H1 (cell line): ENCODE data around the gene GNAT2. TPM values are rescaled to one million over a fixed set of nuclear protein-coding genes. Genes with fewer than 3 reads are reported as not detected.

Experiments used
- CTCF ChIA-PET: fragments of 300-600 bp; sonication (Branson Sonifier 250); formaldehyde crosslinking; loops from one replicate; lab custom pipeline; 2021; ENCODE audit not compliant: partially characterized antibody; lab: Charles Lee
- POLR2A ChIA-PET: fragments of 300-600 bp; sonication (Branson Sonifier 250); formaldehyde crosslinking; loops from one replicate; lab custom pipeline; 2021; ENCODE audit warnings: inconsistent platforms; ENCODE audit not compliant: partially characterized antibody; lab: Charles Lee
- DNase-seq, 2 experiments: peaks; one replicate each; pipeline versions ENCODE4 v3.0.0 to v3.0.0-alpha.2; 2010 to 2022; ENCODE audit warnings: low spot score in 2 of 2, low read depth in 1 of 2, mixed read lengths in 1 of 2
- FAIRE-seq: peaks from 2 replicates; lab custom pipeline; 2011; peaks lifted over from hg19 to GRCh38; lab: Jason Lieb, UNC
- H2AFZ ChIP-seq: 2 replicates; pipeline ENCODE4 v1.8.1; 2012; ENCODE audit warnings: low read length, inconsistent platforms
- H2AK5ac ChIP-seq: 2 replicates; pipeline ENCODE4 v1.6.1; 2013; ENCODE audit warnings: low read depth, low read length
- H2BK120ac ChIP-seq: replicated peaks from 2 replicates; pipeline ENCODE3; 2013; ENCODE audit warnings: low read depth, low read length, inconsistent platforms
- H2BK12ac ChIP-seq: 2 replicates; pipeline ENCODE4 v1.6.1; 2013; ENCODE audit warnings: low read depth, low read length
- H2BK15ac ChIP-seq: 2 replicates; pipeline ENCODE4 v1.6.1; 2013; ENCODE audit warnings: low read length
- H2BK20ac ChIP-seq: 2 replicates; pipeline ENCODE4 v1.6.1; 2013; ENCODE audit warnings: low read length
- H2BK5ac ChIP-seq: 2 replicates; pipeline ENCODE4 v1.6.1; 2013; ENCODE audit warnings: low read depth, low read length
- H3K14ac ChIP-seq: 2 replicates; pipeline ENCODE4 v1.6.1; 2013; ENCODE audit warnings: inconsistent platforms; ENCODE audit not compliant: insufficient read length
- H3K18ac ChIP-seq: 2 replicates; pipeline ENCODE4 v1.6.1; 2013; ENCODE audit warnings: low read length; ENCODE audit errors: extremely low read depth
- H3K23ac ChIP-seq: 2 replicates; pipeline ENCODE4 v1.6.1; 2013; ENCODE audit warnings: inconsistent platforms; ENCODE audit not compliant: insufficient read length
- H3K23me2 ChIP-seq: 2 replicates; pipeline ENCODE4 v1.6.1; 2013; ENCODE audit warnings: low read depth, low read length
- H3K27ac ChIP-seq: 2 replicates; pipeline ENCODE4 v1.6.1; 2011; ENCODE audit warnings: low read depth, low read length, inconsistent platforms
- H3K27me3 ChIP-seq, 4 experiments: replicated peaks in 1 of 4; 1 replicate in 1 of 4; 2 replicates in 3 of 4; pipeline versions ENCODE4 v1.6.1 to v1.8.1; 2011 to 2013; ENCODE audit warnings: low read length in 3 of 4, mild to moderate bottlenecking in 3 of 4, inconsistent platforms in 2 of 4, mixed read lengths in 2 of 4, moderate library complexity in 1 of 4; ENCODE audit not compliant: control insufficient read depth in 3 of 4, insufficient read depth in 3 of 4; ENCODE audit errors: extremely low read depth in 1 of 4
- H3K36me3 ChIP-seq, 4 experiments: 2 replicates each; pipeline versions ENCODE4 v1.6.1 to v1.8.1; 2011 to 2013; ENCODE audit warnings: mild to moderate bottlenecking in 4 of 4, low read length in 3 of 4, moderate library complexity in 2 of 4, control low read depth in 1 of 4, inconsistent platforms in 1 of 4; ENCODE audit not compliant: insufficient read depth in 4 of 4, control insufficient read depth in 2 of 4
- H3K4ac ChIP-seq: replicated peaks from 2 replicates; pipeline ENCODE3; 2013; ENCODE audit warnings: low read length, low read depth, mixed read lengths, inconsistent platforms; ENCODE audit not compliant: insufficient read length
- H3K4me1 ChIP-seq, 4 experiments: replicated peaks in 1 of 4; 1 replicate in 1 of 4; 2 replicates in 3 of 4; pipeline versions ENCODE4 v1.6.1 to v1.8.1; 2011 to 2013; ENCODE audit warnings: low read length in 3 of 4, inconsistent platforms in 2 of 4, mixed read lengths in 1 of 4; ENCODE audit not compliant: insufficient read depth in 4 of 4, control insufficient read depth in 3 of 4
- H3K4me2 ChIP-seq, 2 experiments: 2 replicates each; pipeline versions ENCODE4 v1.6.1 to v1.8.1; 2011 to 2013; ENCODE audit warnings: low read depth in 2 of 2, low read length in 2 of 2, control low read depth in 1 of 2, inconsistent platforms in 1 of 2, mild to moderate bottlenecking in 1 of 2; ENCODE audit not compliant: insufficient read depth in 1 of 2
- H3K4me3 ChIP-seq, 4 experiments: fragments of 200-600, 300-600 bp in 1 of 4; sonication (generic), shearing (Covaris generic), sonication (Bioruptor Twin) in 1 of 4; 2 replicates each; pipeline versions ENCODE4 v1.5.1 to v1.8.1; 2011 to 2016; ENCODE audit warnings: low read length in 4 of 4, low read depth in 3 of 4, control low read depth in 2 of 4, inconsistent platforms in 2 of 4, mild to moderate bottlenecking in 2 of 4, mixed read lengths in 1 of 4, moderate library complexity in 1 of 4; ENCODE audit not compliant: insufficient read depth in 2 of 4; ENCODE audit errors: extremely low read depth in 1 of 4
- H3K56ac ChIP-seq: replicated peaks from 2 replicates; pipeline ENCODE3; 2013; ENCODE audit warnings: low read depth, mild to moderate bottlenecking, mixed read lengths, low read length, inconsistent platforms; ENCODE audit not compliant: insufficient read length
- H3K79me1 ChIP-seq: 2 replicates; pipeline ENCODE4 v1.6.1; 2013; ENCODE audit warnings: low read depth, low read length, control low read depth
- H3K79me2 ChIP-seq, 2 experiments: 2 replicates each; pipeline versions ENCODE4 v1.6.1 to v1.8.1; 2012 to 2013; ENCODE audit warnings: low read length in 2 of 2, mild to moderate bottlenecking in 2 of 2, inconsistent platforms in 1 of 2; ENCODE audit not compliant: insufficient read depth in 2 of 2, control insufficient read depth in 1 of 2
- H3K9ac ChIP-seq, 4 experiments: replicated peaks in 1 of 4; 1 replicate in 1 of 4; 2 replicates in 3 of 4; pipeline versions ENCODE4 v1.6.1 to v1.8.1; 2011 to 2013; ENCODE audit warnings: low read depth in 3 of 4, low read length in 3 of 4, control low read depth in 2 of 4, mild to moderate bottlenecking in 2 of 4, moderate library complexity in 2 of 4, inconsistent platforms in 1 of 4; ENCODE audit errors: extremely low read depth in 1 of 4
- H3K9me3 ChIP-seq, 2 experiments: 2 replicates each; pipeline versions ENCODE4 v1.6.1 to v1.8.1; 2012 to 2013; ENCODE audit warnings: mild to moderate bottlenecking in 2 of 2, moderate library complexity in 2 of 2, control low read depth in 1 of 2, inconsistent platforms in 1 of 2, low read depth in 1 of 2, low read length in 1 of 2, mixed read lengths in 1 of 2; ENCODE audit not compliant: insufficient read depth in 2 of 2
- H4K20me1 ChIP-seq, 2 experiments: replicated peaks in 1 of 2; 2 replicates each; pipeline versions ENCODE3 to v1.8.1; 2011 to 2013; ENCODE audit warnings: inconsistent platforms in 2 of 2, low read length in 2 of 2, mild to moderate bottlenecking in 1 of 2; ENCODE audit not compliant: insufficient read depth in 2 of 2, control insufficient read depth in 1 of 2
- H4K5ac ChIP-seq: 2 replicates; pipeline ENCODE4 v1.6.1; 2013; ENCODE audit warnings: low read length, low read depth, mixed read lengths, inconsistent platforms; ENCODE audit not compliant: insufficient read length
- H4K8ac ChIP-seq: 2 replicates; pipeline ENCODE4 v1.8.0; 2013; ENCODE audit warnings: mild to moderate bottlenecking, moderate library complexity, low read length, inconsistent platforms; ENCODE audit not compliant: insufficient read depth; ENCODE audit errors: extremely low read depth
- H4K91ac ChIP-seq: replicated peaks from 2 replicates; pipeline ENCODE3; 2013; ENCODE audit warnings: low read length, mixed read lengths, inconsistent platforms; ENCODE audit not compliant: insufficient read length
- CBX8 ChIP-seq: fragments of 300-800, 300-1000 bp; sonication (generic); IDR thresholded peaks from 2 replicates; pipeline ENCODE4 v1.7.1; 2016; ENCODE audit warnings: low read depth, low read length, borderline replicate concordance
- CHD2 ChIP-seq: IDR thresholded peaks from 2 replicates; pipeline ENCODE4 v1.6.1; 2012; ENCODE audit warnings: low read length, improper control_type of control experiment
- CTBP2 ChIP-seq: IDR thresholded peaks from 2 replicates; pipeline ENCODE4 v1.7.0; 2011; ENCODE audit warnings: borderline replicate concordance, mild to moderate bottlenecking, moderate library complexity, mixed read lengths, low read length; ENCODE audit not compliant: insufficient read depth, insufficient read length
- EZH2 ChIP-seq: fragments of 200-600 bp; sonication (generic); IDR thresholded peaks from 2 replicates; pipeline ENCODE4 v1.7.1; 2012; ENCODE audit warnings: low read depth, mild to moderate bottlenecking, moderate library complexity, low read length, inconsistent platforms; ENCODE audit not compliant: severe bottlenecking
- FOSL1 ChIP-seq: IDR thresholded peaks from 2 replicates; pipeline ENCODE4 v1.6.1; 2011; ENCODE audit warnings: mild to moderate bottlenecking, low read depth, low read length, moderate library complexity; ENCODE audit not compliant: insufficient read depth
- GTF2F1 ChIP-seq: IDR thresholded peaks from 2 replicates; pipeline ENCODE4 v1.6.1; 2012; ENCODE audit warnings: low read depth, low read length, improper control_type of control experiment, borderline replicate concordance
- KDM4A ChIP-seq: IDR thresholded peaks from one replicate; pipeline ENCODE4 v1.7.1; 2012; ENCODE audit warnings: low read depth, mild to moderate bottlenecking, moderate library complexity, low read length, inconsistent platforms; ENCODE audit not compliant: severe bottlenecking
- RAD21 ChIP-seq, 2 experiments: IDR thresholded peaks in 1 of 2; conservative IDR thresholded peaks in 1 of 2; 2 replicates each; pipeline ENCODE4 v1.6.1; 2011; ENCODE audit warnings: low read depth in 2 of 2, low read length in 2 of 2, improper control_type of control experiment in 1 of 2, inconsistent platforms in 1 of 2, mild to moderate bottlenecking in 1 of 2, moderate library complexity in 1 of 2
- SIX5 ChIP-seq: IDR thresholded peaks from 2 replicates; pipeline ENCODE4 v1.6.1; 2011; ENCODE audit warnings: mild to moderate bottlenecking, low read depth, low read length
- SP1 ChIP-seq: IDR thresholded peaks from 2 replicates; pipeline ENCODE4 v1.6.1; 2011; ENCODE audit warnings: low read depth, low read length
- SP4 ChIP-seq: IDR thresholded peaks from 2 replicates; pipeline ENCODE4 v1.6.1; 2012; ENCODE audit warnings: low read length, inconsistent platforms
- TAF7 ChIP-seq: optimal IDR thresholded peaks from 2 replicates; pipeline ENCODE3; 2011; ENCODE audit warnings: low read depth, mild to moderate bottlenecking, inconsistent platforms, low read length, moderate library complexity, borderline replicate concordance
- WGBS, 2 experiments: shearing (Covaris generic) in 1 of 2; methylation state at CpG; one replicate each; pipeline versions ENCODE4 v1.1.6 to v1.1.7; 2013 to 2015; ENCODE audit warnings: low lambda C conversion rate in 2 of 2, mixed read lengths in 2 of 2, inconsistent platforms in 1 of 2, low coverage in 1 of 2, missing lambda C conversion rate in 1 of 2; ENCODE audit not compliant: insufficient replicate concordance in 2 of 2, insufficient coverage in 1 of 2, insufficient read length in 1 of 2; ENCODE audit errors: extremely low coverage in 1 of 2, missing lambda C conversion rate in 1 of 2; 5-methylcytosine and 5-hydroxymethylcytosine counted together
- polyA plus RNA-seq, 7 experiments: library from polyadenylated mRNA; depleted of rRNA in 3 of 7; stranded (reverse) in 5 of 7; unstranded in 2 of 7; fragments of >200 nt in 5 of 7; fragments of 200-250 nt in 2 of 7; gene quantifications; 1 replicate in 5 of 7; 2 replicates in 1 of 7; 4 replicates in 1 of 7; pipeline versions ENCODE4 v1.2.1 to v1.2.3, GENCODE V29; 2011 to 2013; ENCODE audit warnings: missing spikeins in 2 of 7, mixed read lengths in 2 of 7
- total RNA-seq: library from RNA; stranded (reverse); fragmentation: NEBNext Ultra II Directional; extraction: Animal tissue kit (Norgen Biotek cat#: 25700); gene quantifications from 2 replicates; pipeline ENCODE4 v1.2.1, GENCODE V29; 2021

The GNAT2 gene
- total and polyA plus RNA-seq, 2 of the 8 experiments (the other 6 are each of a cell fraction or from before 2014, with no cell fraction given): 0.05 TPM; not detected in 1

- Histone ChIP-seq H3K9me3 (no peaks in the 10 kb centered on the region), H3K14ac (no peak overlapping the region), H3K79me2 (peaks cover 10 to 90% of the 10 kb centered on the region in 2 experiments; a peak in 3 of 4 replicates), H3K56ac (no peak overlapping the region), H4K91ac (no peak overlapping the region), H3K9ac (no peak overlapping the region), H3K23ac (no peak overlapping the region), H3K27ac (no peak overlapping the region), H3K4me2 (no peak overlapping the region), H2BK12ac (no peak overlapping the region), H2BK20ac (no peak overlapping the region), H2BK15ac (no peak overlapping the region), H3K4me3 (no peak overlapping the region), H4K5ac (no peak overlapping the region), H2AFZ (no peak overlapping the region), H3K4me1 (peaks cover 2 to 28% (median 12%) of the 10 kb centered on the region in 4 experiments), H2BK5ac (no peak overlapping the region), H4K20me1 (peaks cover 2 to 4% of the 10 kb centered on the region in 2 experiments), H3K36me3 (no peaks in the 10 kb centered on the region), H2AK5ac (no peak overlapping the region), H4K8ac (no peak overlapping the region), H3K4ac (no peak overlapping the region), H3K79me1 (no peaks in the 10 kb centered on the region; the same call in 1 of the 2 replicates), H3K18ac (no peak overlapping the region), H3K23me2 (no peaks in the 10 kb centered on the region; the same call in 1 of the 2 replicates), H2BK120ac (no peak overlapping the region), H3K27me3 (no peaks in the 10 kb centered on the region)
- ChIA-PET CTCF (interaction anchor here (0.7 to 1.9 kb wide), 8 partner anchors 11 to 89 kb away, joined by 3 to 9 read pairs (median 3); no protein-coding TSS in a partner anchor), POLR2A (no interaction called here)
- 91% methylated on average over 4 of the region's 4 CpGs; no CpG with 5 or more reads in 1 of the 2 experiments for WGBS, 2 experiments
- DNase-seq (no peak), FAIRE-seq (no peak)
- no peak for TF ChIP-seq TAF7
- TF ChIP-seq CBX8: no peak
- TF ChIP-seq CHD2: no peak
- TF ChIP-seq GTF2F1: no peak
- TF ChIP-seq KDM4A: no peak
- no peak for TF ChIP-seq CTBP2
- no peak for TF ChIP-seq SP1
- TF ChIP-seq SP4: no peak
- TF ChIP-seq EZH2: no peak
- TF ChIP-seq RAD21 (IDR thresholded peaks at IDR 0.05 in 1 of 2, conservative IDR thresholded peaks at IDR 0.05 in 1 of 2; ENCODE audit: low read depth in 2 of 2, low read length in 2 of 2): no peak
- no peak for TF ChIP-seq SIX5
- TF ChIP-seq FOSL1: no peak
Observed at GRCh38 chr1:109567877-109568672, 51.3 kb downstream of the GNAT2 start.
